Measurements from ENCODE around the gene CARD19. TPM values are rescaled to one million over a fixed set of nuclear protein-coding genes. Genes with fewer than 3 reads are reported as not detected.

The CARD19 gene
- total and polyA plus RNA-seq, 2 of the 8 experiments (the other 6 are each of a cell fraction or from before 2014, with no cell fraction given) = 21.2 to 112 TPM

- Histone ChIP-seq H3K56ac (replicated peaks; ENCODE audit: insufficient read length, low read depth, low read length) (no peak overlapping the region), H4K5ac (ENCODE audit: insufficient read length, low read depth, low read length) (no peak overlapping the region), H3K4me1 (replicated peaks in 1 of 4; ENCODE audit: control insufficient read depth in 3 of 4, insufficient read depth in 4 of 4, low read length in 3 of 4) (no peaks in the 10 kb centered on the region), H3K14ac (ENCODE audit: insufficient read length) (no peak overlapping the region), H2BK15ac (ENCODE audit: low read length) (no peak overlapping the region), H3K23me2 (ENCODE audit: low read depth, low read length) (no peaks in the 10 kb centered on the region), H2BK120ac (replicated peaks; ENCODE audit: low read depth, low read length) (no peak overlapping the region), H3K9me3 (ENCODE audit: insufficient read depth in 2 of 2, low read depth in 1 of 2, low read length in 1 of 2) (no peaks in the 10 kb centered on the region), H3K27ac (ENCODE audit: low read depth, low read length) (no peak overlapping the region), H3K27me3 (replicated peaks in 1 of 4; ENCODE audit: control insufficient read depth in 3 of 4, extremely low read depth in 1 of 4, insufficient read depth in 3 of 4, low read length in 3 of 4) (no peaks in the 10 kb centered on the region), H3K79me2 (ENCODE audit: control insufficient read depth in 1 of 2, insufficient read depth in 2 of 2, low read length in 2 of 2) (no peaks in the 10 kb centered on the region; a peak in 1 of 4 replicates), H4K91ac (replicated peaks; ENCODE audit: insufficient read length, low read length) (no peak overlapping the region), H3K4me3 (ENCODE audit: extremely low read depth in 1 of 4, insufficient read depth in 2 of 4, low read depth in 3 of 4, low read length in 4 of 4) (no peak overlapping the region), H3K36me3 (ENCODE audit: control insufficient read depth in 2 of 4, insufficient read depth in 4 of 4, low read length in 3 of 4) (no peaks in the 10 kb centered on the region), H2AK5ac (ENCODE audit: low read depth, low read length) (no peak overlapping the region), H4K20me1 (replicated peaks in 1 of 2; ENCODE audit: control insufficient read depth in 1 of 2, insufficient read depth in 2 of 2, low read length in 2 of 2) (peaks cover 0 to 8% of the 10 kb centered on the region in 2 experiments), H3K18ac (ENCODE audit: extremely low read depth, low read length) (no peak overlapping the region), H2BK20ac (ENCODE audit: low read length) (no peak overlapping the region), H3K4ac (replicated peaks; ENCODE audit: insufficient read length, low read depth, low read length) (no peak overlapping the region), H3K79me1 (ENCODE audit: low read depth, low read length) (no peaks in the 10 kb centered on the region), H2BK12ac (ENCODE audit: low read depth, low read length) (no peak overlapping the region), H3K4me2 (ENCODE audit: insufficient read depth in 1 of 2, low read depth in 2 of 2, low read length in 2 of 2) (no peak overlapping the region), H3K23ac (ENCODE audit: insufficient read length) (no peak overlapping the region), H3K9ac (replicated peaks in 1 of 4; ENCODE audit: extremely low read depth in 1 of 4, low read depth in 3 of 4, low read length in 3 of 4) (no peak overlapping the region), H2AFZ (ENCODE audit: low read length) (no peak overlapping the region), H2BK5ac (ENCODE audit: low read depth, low read length) (no peak overlapping the region), H4K8ac (ENCODE audit: extremely low read depth, insufficient read depth, low read length) (no peak overlapping the region)
- ChIA-PET POLR2A (ENCODE audit: partially characterized antibody) (no interaction called here), CTCF (ENCODE audit: partially characterized antibody) (interaction anchor here (0.6 to 8.8 kb wide), 19 partner anchors 9 to 225 kb away, joined by 3 to 96 read pairs (median 6); partner anchors contain the start of gene NINJ1)
- 82% methylated on average over 6 of the region's 6 CpGs; no CpG with 5 or more reads in 1 of the 2 experiments for WGBS, 2 experiments (ENCODE audit: extremely low coverage in 1 of 2, insufficient coverage in 1 of 2, insufficient read length in 1 of 2, insufficient replicate concordance in 2 of 2, low coverage in 1 of 2, low lambda C conversion rate in 2 of 2, missing lambda C conversion rate in 1 of 2)
- no peak for DNase-seq (ENCODE audit: low read depth in 1 of 2, low spot score in 2 of 2)
- FAIRE-seq = no peak
- no peak for TF ChIP-seq TCF12 (IDR thresholded peaks at IDR 0.05; ENCODE audit: low read depth, low read length)
- no peak for TF ChIP-seq SP4 (IDR thresholded peaks at IDR 0.05; ENCODE audit: low read length)
- TF ChIP-seq, protein P1, sequence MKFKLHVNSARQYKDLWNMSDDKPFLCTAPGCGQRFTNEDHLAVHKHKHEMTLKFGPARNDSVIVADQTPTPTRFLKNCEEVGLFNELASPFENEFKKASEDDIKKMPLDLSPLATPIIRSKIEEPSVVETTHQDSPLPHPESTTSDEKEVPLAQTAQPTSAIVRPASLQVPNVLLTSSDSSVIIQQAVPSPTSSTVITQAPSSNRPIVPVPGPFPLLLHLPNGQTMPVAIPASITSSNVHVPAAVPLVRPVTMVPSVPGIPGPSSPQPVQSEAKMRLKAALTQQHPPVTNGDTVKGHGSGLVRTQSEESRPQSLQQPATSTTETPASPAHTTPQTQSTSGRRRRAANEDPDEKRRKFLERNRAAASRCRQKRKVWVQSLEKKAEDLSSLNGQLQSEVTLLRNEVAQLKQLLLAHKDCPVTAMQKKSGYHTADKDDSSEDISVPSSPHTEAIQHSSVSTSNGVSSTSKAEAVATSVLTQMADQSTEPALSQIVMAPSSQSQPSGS (IDR thresholded peaks at IDR 0.05; ENCODE audit: low read length) = no peak
- no peak for TF ChIP-seq SUZ12 (IDR thresholded peaks at IDR 0.05; ENCODE audit: low read length)
- TF ChIP-seq CTCF (IDR thresholded peaks at IDR 0.05; ENCODE audit: control extremely low read depth in 1 of 3, insufficient read depth in 1 of 3, low read depth in 1 of 3, low read length in 3 of 3) = no peak
- TF ChIP-seq PHF8 (conservative IDR thresholded peaks at IDR 0.05; ENCODE audit: low read depth, low read length) = no peak
- TF ChIP-seq, protein P2, sequence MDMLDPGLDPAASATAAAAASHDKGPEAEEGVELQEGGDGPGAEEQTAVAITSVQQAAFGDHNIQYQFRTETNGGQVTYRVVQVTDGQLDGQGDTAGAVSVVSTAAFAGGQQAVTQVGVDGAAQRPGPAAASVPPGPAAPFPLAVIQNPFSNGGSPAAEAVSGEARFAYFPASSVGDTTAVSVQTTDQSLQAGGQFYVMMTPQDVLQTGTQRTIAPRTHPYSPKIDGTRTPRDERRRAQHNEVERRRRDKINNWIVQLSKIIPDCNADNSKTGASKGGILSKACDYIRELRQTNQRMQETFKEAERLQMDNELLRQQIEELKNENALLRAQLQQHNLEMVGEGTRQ (IDR thresholded peaks at IDR 0.05; ENCODE audit: low read length) = no peak
- no peak for TF ChIP-seq CHD1 (IDR thresholded peaks at IDR 0.05; ENCODE audit: low read depth, low read length)
- no peak for TF ChIP-seq RXRA (IDR thresholded peaks at IDR 0.05; ENCODE audit: insufficient read depth, low read depth, low read length)
These were observed 11.8 kb downstream of the CARD19 start for GRCh38 chr9:93107825-93108161.

Measured in H1 (cell line).